Stimulated activated naive CD4-positive, alpha-beta T cell (primary cell): ENCODE results near the gene SUPT5H.

Source experiments
- DNase-seq, 6 experiments: peaks; one replicate each; lab custom pipeline; 2025; lab: John Stamatoyannopoulos, UW

SUPT5H gene

GRCh38 chr19:39445196-39446111 lies at the start of gene SUPT5H:
SUPT5H (plus strand) TSS chr19:39445582; CDS start chr19:39445891, 309 bp downstream.
- DNase-seq: peak; percentile 92 to 98 (median 97)

- peak; percentile 83 to 95 (median 90) for DNase-seq
Observed at GRCh38 chr19:39397360-39398296, 47.8 kb upstream of the SUPT5H start.

GRCh38 chr19:39398297-39398864 lies 47.0 kb upstream of the SUPT5H start:
- no peak for DNase-seq

- no peak for DNase-seq
Observed at GRCh38 chr19:39399668-39400050, 45.7 kb upstream of the SUPT5H start.

GRCh38 chr19:39400061-39400460 lies 45.3 kb upstream of the SUPT5H start:
- DNase-seq: no peak

GRCh38 chr19:39401070-39401548 lies 44.3 kb upstream of the SUPT5H start:
- no peak for DNase-seq

- DNase-seq: peak; percentile 70 to 80 (median 74)
Observed at GRCh38 chr19:39401549-39402345, 43.6 kb upstream of the SUPT5H start.

- DNase-seq: peak; percentile 73 to 88 (median 81)
Observed at GRCh38 chr19:39402346-39403300, 42.8 kb upstream of the SUPT5H start.

- DNase-seq: peak; percentile 68 to 97 (median 88)
Observed at GRCh38 chr19:39403331-39404312, 41.8 kb upstream of the SUPT5H start.

GRCh38 chr19:39405261-39405957 lies 40.0 kb upstream of the SUPT5H start:
- peak; percentile 40 to 63 (median 41) for DNase-seq

GRCh38 chr19:39405958-39406655 lies 39.3 kb upstream of the SUPT5H start:
- peak; percentile 86 to 98 (median 92) for DNase-seq

- DNase-seq: peak; percentile 85 to 98 (median 90)
Observed at GRCh38 chr19:39406656-39407409, 38.5 kb upstream of the SUPT5H start, which contains the start of gene ZFP36. ZFP36 (plus strand) TSS chr19:39406847; CDS start chr19:39406905, 58 bp downstream.

GRCh38 chr19:39407410-39407659 lies 38.0 kb upstream of the SUPT5H start:
- peak in 1 of 6 experiments; percentile 88 for DNase-seq

- DNase-seq: peak; percentile 60 to 84 (median 74)
Observed at GRCh38 chr19:39407660-39408391, 37.6 kb upstream of the SUPT5H start.

- peak in 5 of 6 experiments; percentile 28 to 54 (median 44) for DNase-seq
Observed at GRCh38 chr19:39408392-39409207, 36.8 kb upstream of the SUPT5H start.
